ENCODE results near the gene DPP10.

Gene DPP10

GRCh38 chr2:115560666-115561065 is 1118.2 kb downstream of the DPP10 start:
- no peak overlapping the region for H3K4me3 ChIP-seq (replicated peaks; ENCODE audit: low read depth, low read length)
- no peak for DNase-seq (ENCODE audit: low read depth)
- no peak for TF ChIP-seq CTCF (IDR thresholded peaks at IDR 0.05; ENCODE audit: low read length, missing control alignments)

- no peak for TF ChIP-seq CTCF (IDR thresholded peaks at IDR 0.05; ENCODE audit: low read length, missing control alignments)
- no peak overlapping the region for H3K4me3 ChIP-seq (replicated peaks; ENCODE audit: low read depth, low read length)
Observed at GRCh38 chr2:115568643-115569042, 1126.2 kb downstream of the DPP10 start.

GRCh38 chr2:115569547-115569946 is 1127.1 kb downstream of the DPP10 start:
- H3K4me3 ChIP-seq (replicated peaks; ENCODE audit: low read depth, low read length): no peak overlapping the region
- no peak for DNase-seq (ENCODE audit: low read depth)
- TF ChIP-seq CTCF (IDR thresholded peaks at IDR 0.05; ENCODE audit: low read length, missing control alignments): no peak

More at GRCh38 chr2:115568643-115569042, 1126.2 kb downstream of the DPP10 start:
- DNase-seq (ENCODE audit: low read depth): no peak

GRCh38 chr2:115572746-115573145 is 1130.3 kb downstream of the DPP10 start:
- TF ChIP-seq CTCF (IDR thresholded peaks at IDR 0.05; ENCODE audit: low read length, missing control alignments): no peak
- no peak for DNase-seq (ENCODE audit: low read depth)
- no peak overlapping the region for H3K4me3 ChIP-seq (replicated peaks; ENCODE audit: low read depth, low read length)

- DNase-seq (ENCODE audit: low read depth): no peak
- TF ChIP-seq CTCF (IDR thresholded peaks at IDR 0.05; ENCODE audit: low read length, missing control alignments): no peak
- no peak overlapping the region for H3K4me3 ChIP-seq (replicated peaks; ENCODE audit: low read depth, low read length)
Observed at GRCh38 chr2:115573756-115574155, 1131.3 kb downstream of the DPP10 start.

GRCh38 chr2:115574667-115575066 is 1132.2 kb downstream of the DPP10 start:
- no peak for DNase-seq (ENCODE audit: low read depth)
- H3K4me3 ChIP-seq (replicated peaks; ENCODE audit: low read depth, low read length): no peak overlapping the region
- TF ChIP-seq CTCF (IDR thresholded peaks at IDR 0.05; ENCODE audit: low read length, missing control alignments): no peak

- no peak for DNase-seq (ENCODE audit: low read depth)
- no peak for TF ChIP-seq CTCF (IDR thresholded peaks at IDR 0.05; ENCODE audit: low read length, missing control alignments)
- no peak overlapping the region for H3K4me3 ChIP-seq (replicated peaks; ENCODE audit: low read depth, low read length)
Observed at GRCh38 chr2:115580784-115581183, 1138.3 kb downstream of the DPP10 start.
